Mesendoderm (in vitro differentiated cells): ENCODE data around the gene KCNN3.

Experiments
- DNase-seq: peaks from one replicate; pipeline ENCODE4 v3.0.0; 2013
- H2AK5ac ChIP-seq: 2 replicates; pipeline ENCODE4 v1.6.1; 2013; ENCODE audit warnings: low read length, inconsistent platforms
- H2BK120ac ChIP-seq: 2 replicates; pipeline ENCODE4 v1.6.1; 2013; ENCODE audit warnings: low read depth, mild to moderate bottlenecking, low read length, moderate library complexity, mixed read lengths
- H2BK15ac ChIP-seq: replicated peaks from 2 replicates; pipeline ENCODE4 v1.6.1; 2013; ENCODE audit warnings: low read depth, mild to moderate bottlenecking, moderate library complexity
- H2BK5ac ChIP-seq: 2 replicates; pipeline ENCODE4 v1.6.1; 2013; ENCODE audit warnings: low read length, inconsistent platforms
- H3K18ac ChIP-seq: 2 replicates; pipeline ENCODE4 v1.6.1; 2013; ENCODE audit warnings: mild to moderate bottlenecking, low read length, mixed read lengths
- H3K23ac ChIP-seq: one replicate; pipeline ENCODE4 v1.6.1; 2013; ENCODE audit warnings: low read length
- H3K27ac ChIP-seq: 2 replicates; pipeline ENCODE4 v1.5.1; 2013; ENCODE audit warnings: low read depth, mild to moderate bottlenecking, inconsistent platforms, low read length, moderate library complexity
- H3K27me3 ChIP-seq: 2 replicates; pipeline ENCODE4 v1.6.1; 2013; ENCODE audit warnings: low read length, control low read depth, mild to moderate bottlenecking, inconsistent platforms; ENCODE audit not compliant: insufficient read depth, poor library complexity
- H3K36me3 ChIP-seq: 2 replicates; pipeline ENCODE4 v1.6.1; 2013; ENCODE audit warnings: low read length, inconsistent platforms; ENCODE audit not compliant: control insufficient read depth, insufficient read depth
- H3K4ac ChIP-seq: one replicate; pipeline ENCODE4 v1.6.1; 2013; ENCODE audit warnings: low read depth, mild to moderate bottlenecking, low read length, moderate library complexity
- H3K4me1 ChIP-seq: 2 replicates; pipeline ENCODE4 v1.6.1; 2013; ENCODE audit warnings: low read depth, low read length, inconsistent platforms; ENCODE audit not compliant: control insufficient read depth
- H3K4me2 ChIP-seq: 2 replicates; pipeline ENCODE4 v1.6.1; 2013; ENCODE audit warnings: low read length
- H3K4me3 ChIP-seq: 2 replicates; pipeline ENCODE4 v1.5.1; 2013; ENCODE audit warnings: mild to moderate bottlenecking, low read length
- H3K56ac ChIP-seq: one replicate; pipeline ENCODE4 v1.6.1; 2013; ENCODE audit warnings: low read length
- H3K79me1 ChIP-seq: 2 replicates; pipeline ENCODE4 v1.6.1; 2013; ENCODE audit warnings: low read length, inconsistent platforms
- H3K79me2 ChIP-seq: 2 replicates; pipeline ENCODE4 v1.6.1; 2013; ENCODE audit warnings: mild to moderate bottlenecking, low read length; ENCODE audit not compliant: control insufficient read depth, insufficient read depth
- H3K9ac ChIP-seq: 2 replicates; pipeline ENCODE4 v1.6.1; 2013; ENCODE audit warnings: low read length, inconsistent platforms
- H4K5ac ChIP-seq: one replicate; pipeline ENCODE4 v1.6.1; 2013; ENCODE audit warnings: low read length
- H4K8ac ChIP-seq: one replicate; pipeline ENCODE4 v1.6.1; 2013; ENCODE audit warnings: low read depth, mild to moderate bottlenecking, control low read depth, low read length, moderate library complexity
- WGBS: extraction: QIAGEN DNeasy Blood & Tissue Kit; methylation state at CpG from one replicate; pipeline ENCODE4 v1.1.7; 2013; ENCODE audit warnings: low lambda C conversion rate, missing lambda C conversion rate; ENCODE audit not compliant: insufficient coverage; ENCODE audit errors: extremely low coverage; 5-methylcytosine and 5-hydroxymethylcytosine counted together

Gene KCNN3

GRCh38 chr1:154808909-154809262 is 61.2 kb downstream of the KCNN3 start:
- Histone ChIP-seq H3K36me3 (no peaks in the 10 kb centered on the region), H4K5ac (no peak overlapping the region), H3K27me3 (no peaks in the 10 kb centered on the region), H3K23ac (no peak overlapping the region), H4K8ac (no peak overlapping the region), H2BK120ac (no peak overlapping the region), H3K27ac (no peak overlapping the region), H3K4ac (no peak overlapping the region), H3K4me2 (no peak overlapping the region), H3K56ac (no peak overlapping the region), H3K79me1 (no peaks in the 10 kb centered on the region), H3K9ac (no peak overlapping the region), H2AK5ac (no peak overlapping the region), H3K4me1 (peaks cover 11% of the 10 kb centered on the region), H3K79me2 (no peaks in the 10 kb centered on the region), H3K18ac (no peak overlapping the region), H2BK15ac (no peak overlapping the region), H2BK5ac (no peak overlapping the region), H3K4me3 (no peak overlapping the region)
- DNase-seq: no peak
- WGBS: no CpG with 5 or more reads among the region's 17 CpGs

GRCh38 chr1:154808261-154808908 is 61.7 kb downstream of the KCNN3 start:
- H2BK120ac ChIP-seq: no peak overlapping the region
- H3K36me3 ChIP-seq: no peaks in the 10 kb centered on the region
- H3K79me2 ChIP-seq: no peaks in the 10 kb centered on the region
- no peak overlapping the region for H3K18ac ChIP-seq
- no peak overlapping the region for H4K8ac ChIP-seq
- peak; percentile 64 for DNase-seq
- no peak overlapping the region for H2BK5ac ChIP-seq
- H3K79me1 ChIP-seq: no peaks in the 10 kb centered on the region
- peaks cover 7% of the 10 kb centered on the region for H3K4me1 ChIP-seq
- H4K5ac ChIP-seq: no peak overlapping the region
- no peak overlapping the region for H3K4me2 ChIP-seq
- no peak overlapping the region for H3K27ac ChIP-seq
- no peak overlapping the region for H3K56ac ChIP-seq
- H2AK5ac ChIP-seq: no peak overlapping the region
- H3K23ac ChIP-seq: no peak overlapping the region
- H3K27me3 ChIP-seq: no peaks in the 10 kb centered on the region
- H3K4ac ChIP-seq: no peak overlapping the region
- H3K9ac ChIP-seq: no peak overlapping the region
- WGBS: no CpG with 5 or more reads among the region's 12 CpGs
- no peak overlapping the region for H3K4me3 ChIP-seq
- H2BK15ac ChIP-seq: no peak overlapping the region

GRCh38 chr1:154807048-154807591 is 63.0 kb downstream of the KCNN3 start:
- H3K27me3 ChIP-seq: no peaks in the 10 kb centered on the region

GRCh38 chr1:154806333-154806732 is 63.7 kb downstream of the KCNN3 start:
- H2BK120ac ChIP-seq: no peak overlapping the region
- WGBS: no CpG with 5 or more reads among the region's 3 CpGs
- H3K36me3 ChIP-seq: no peaks in the 10 kb centered on the region
- no peak overlapping the region for H4K8ac ChIP-seq
- H3K4me1 ChIP-seq: peaks cover 5% of the 10 kb centered on the region
- H3K27ac ChIP-seq: no peak overlapping the region
- no peak overlapping the region for H3K23ac ChIP-seq
- no peaks in the 10 kb centered on the region for H3K27me3 ChIP-seq
- no peak overlapping the region for H3K4me3 ChIP-seq
- H2BK15ac ChIP-seq: no peak overlapping the region
- H2BK5ac ChIP-seq: no peak overlapping the region
- no peak overlapping the region for H3K18ac ChIP-seq
- no peaks in the 10 kb centered on the region for H3K79me1 ChIP-seq
- no peak overlapping the region for H3K4ac ChIP-seq
- H3K4me2 ChIP-seq: no peak overlapping the region
- no peak overlapping the region for H3K9ac ChIP-seq
- H4K5ac ChIP-seq: no peak overlapping the region
- H3K56ac ChIP-seq: no peak overlapping the region
- H2AK5ac ChIP-seq: no peak overlapping the region
- no peaks in the 10 kb centered on the region for H3K79me2 ChIP-seq
- no peak for DNase-seq

More at GRCh38 chr1:154807048-154807591, 63.0 kb downstream of the KCNN3 start:
- Histone ChIP-seq H3K9ac (no peak overlapping the region), H3K56ac (no peak overlapping the region), H2AK5ac (no peak overlapping the region), H4K8ac (no peak overlapping the region), H3K27ac (no peak overlapping the region), H2BK15ac (no peak overlapping the region), H3K18ac (no peak overlapping the region), H3K4me3 (no peak overlapping the region), H2BK120ac (no peak overlapping the region), H3K4me2 (no peak overlapping the region), H3K4ac (no peak overlapping the region), H3K36me3 (no peaks in the 10 kb centered on the region), H3K79me2 (no peaks in the 10 kb centered on the region), H3K23ac (no peak overlapping the region), H3K79me1 (no peaks in the 10 kb centered on the region), H4K5ac (no peak overlapping the region), H2BK5ac (no peak overlapping the region), H3K4me1 (peaks cover 5% of the 10 kb centered on the region)
- no peak for DNase-seq
- no CpG with 5 or more reads among the region's 12 CpGs for WGBS

GRCh38 chr1:154802982-154803920 is 66.8 kb downstream of the KCNN3 start:
- no peak overlapping the region for H4K5ac ChIP-seq
- no peaks in the 10 kb centered on the region for H3K79me2 ChIP-seq
- H3K56ac ChIP-seq: no peak overlapping the region
- no peak overlapping the region for H2BK5ac ChIP-seq
- no peak overlapping the region for H3K4ac ChIP-seq
- no peak overlapping the region for H2BK15ac ChIP-seq
- no peak overlapping the region for H2AK5ac ChIP-seq
- H3K79me1 ChIP-seq: no peaks in the 10 kb centered on the region
- H3K9ac ChIP-seq: no peak overlapping the region
- no peak overlapping the region for H3K4me2 ChIP-seq
- DNase-seq: no peak
- no CpG with 5 or more reads among the region's 8 CpGs for WGBS
- H3K18ac ChIP-seq: no peak overlapping the region
- peaks cover 2% of the 10 kb centered on the region for H3K4me1 ChIP-seq
- no peak overlapping the region for H3K4me3 ChIP-seq
- no peak overlapping the region for H3K23ac ChIP-seq
- no peak overlapping the region for H3K27ac ChIP-seq
- no peak overlapping the region for H4K8ac ChIP-seq
- no peaks in the 10 kb centered on the region for H3K27me3 ChIP-seq
- no peak overlapping the region for H2BK120ac ChIP-seq
- H3K36me3 ChIP-seq: no peaks in the 10 kb centered on the region
